HG02852 (cell line): ENCODE measurements around the gene WDPCP.
A peak's percentile ranks its signal among the peaks of the same experiment; 100 is the strongest.
"Not testable (repeated sequence)": the region's sequence is repeated elsewhere in the genome, so short reads cannot be mapped to it uniquely, and the experiment has no call there.

Experiments
- ATAC-seq: cut with Tn5 transposase; IDR thresholded peaks from one replicate; pipeline ENCODE4 v1.9.1; 2021; ENCODE audit warnings: mild to moderate bottlenecking, moderate library complexity; ENCODE audit not compliant: unreplicated experiment

Gene WDPCP

GRCh38 chr2:63270717-63271116 is 317.6 kb downstream of the WDPCP start:
- no peak for ATAC-seq

GRCh38 chr2:63268946-63269345 is 319.3 kb downstream of the WDPCP start:
- ATAC-seq: no peak

- ATAC-seq: no peak
Measured at GRCh38 chr2:63261137-63261621, 327.1 kb downstream of the WDPCP start.

GRCh38 chr2:63257473-63257872 is 330.8 kb downstream of the WDPCP start:
- ATAC-seq: peak; percentile 83

GRCh38 chr2:63249161-63249560 is 339.1 kb downstream of the WDPCP start:
- ATAC-seq: no peak

- ATAC-seq: no peak
Measured at GRCh38 chr2:63242747-63243146, 345.5 kb downstream of the WDPCP start.

GRCh38 chr2:63225964-63226686 is 362.2 kb downstream of the WDPCP start:
- no peak for ATAC-seq

- ATAC-seq: no peak
Measured at GRCh38 chr2:63218800-63219526, 369.3 kb downstream of the WDPCP start.

- ATAC-seq: no peak
Measured at GRCh38 chr2:63195310-63195709, 393.0 kb downstream of the WDPCP start.

- no peak for ATAC-seq
Measured at GRCh38 chr2:63194175-63194574, 394.1 kb downstream of the WDPCP start.

GRCh38 chr2:63192889-63193774 is 395.1 kb downstream of the WDPCP start:
- ATAC-seq: no peak

GRCh38 chr2:63192169-63192888 is 395.9 kb downstream of the WDPCP start:
- no peak for ATAC-seq

- peak; percentile 61 for ATAC-seq
Measured at GRCh38 chr2:63189026-63189425, 399.3 kb downstream of the WDPCP start.

GRCh38 chr2:63186331-63186730 is 401.9 kb downstream of the WDPCP start:
- no peak for ATAC-seq

- no peak for ATAC-seq
Measured at GRCh38 chr2:63163161-63163820, 425.0 kb downstream of the WDPCP start.

GRCh38 chr2:63159262-63159661 is 429.0 kb downstream of the WDPCP start:
- ATAC-seq: no peak

GRCh38 chr2:63136683-63137082 is 451.6 kb downstream of the WDPCP start:
- not testable (repeated sequence) for ATAC-seq

- ATAC-seq: no peak
Measured at GRCh38 chr2:63132020-63132419, 456.3 kb downstream of the WDPCP start.

GRCh38 chr2:63131196-63131595 is 457.1 kb downstream of the WDPCP start:
- ATAC-seq: no peak

GRCh38 chr2:63127594-63127993 is 460.7 kb downstream of the WDPCP start:
- ATAC-seq: no peak
